ENCODE measurements around the gene ADGRF5. TPM values are rescaled to one million over a fixed set of nuclear protein-coding genes. Genes with fewer than 3 reads are reported as not detected.
"Not testable (repeated sequence)": the region's sequence is repeated elsewhere in the genome, so short reads cannot be mapped to it uniquely, and the experiment has no call there.

The ADGRF5 gene
- total RNA-seq, 1 donor from 2014 or later: 23.8 TPM

DNA sequence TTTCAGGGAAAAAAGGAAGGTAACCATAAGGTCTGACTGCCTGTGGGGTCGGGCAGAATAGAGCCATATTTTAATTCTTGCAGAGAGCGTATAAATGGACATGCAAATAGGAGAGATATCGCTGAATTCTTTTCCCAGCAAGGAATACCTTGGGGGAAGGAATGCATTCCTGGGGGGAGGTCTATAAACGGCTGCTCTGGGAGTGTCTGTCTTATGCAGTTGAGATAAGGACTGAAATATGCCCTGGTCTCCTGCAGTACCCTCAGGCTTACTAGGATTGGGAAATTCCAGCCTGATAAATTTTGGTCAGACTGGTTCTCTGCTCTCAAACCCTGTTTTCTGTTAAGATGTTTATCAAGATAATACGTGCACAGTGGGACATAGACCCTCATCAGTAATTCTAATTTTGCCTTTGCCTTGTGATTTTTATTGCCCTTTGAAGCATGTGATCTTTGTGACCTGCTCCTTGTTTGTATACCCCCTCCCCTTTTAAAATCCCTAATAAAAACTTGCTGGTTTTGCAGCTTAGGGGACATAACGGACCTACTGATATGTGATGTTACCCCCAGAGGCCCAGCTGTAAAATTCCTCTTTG is 79.4 kb downstream of the ADGRF5 start:
- DNase-seq (ENCODE audit: low spot score); ATAC-seq: not testable (repeated sequence)
- intact Hi-C loops (cut with DNase I): loop anchor here (10.0 kb wide), 1 partner anchor 462 kb away; the partner anchor contains the start of gene TNFRSF21

DNA sequence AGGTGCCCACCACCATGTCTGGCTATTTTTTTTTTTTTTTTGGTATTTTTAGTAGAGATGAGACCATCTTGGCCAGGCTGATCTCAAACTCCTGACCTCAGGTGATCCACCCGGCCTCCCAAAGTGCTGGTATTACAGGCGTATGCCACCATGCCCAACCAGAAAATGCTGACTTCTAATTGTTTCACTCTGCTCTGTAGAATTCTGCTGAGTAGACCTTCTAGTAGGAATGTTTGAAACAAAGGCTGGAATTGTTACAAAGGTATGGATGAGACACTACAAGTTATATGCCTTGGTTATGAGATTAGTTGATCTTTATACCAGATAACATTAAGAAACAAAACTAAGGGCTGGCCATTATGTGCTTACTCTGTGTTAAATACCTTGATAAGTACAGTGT is 83.7 kb downstream of the ADGRF5 start:
- intact Hi-C loops (cut with DNase I): no loop called here
- no peak for ATAC-seq
- no peak for DNase-seq (ENCODE audit: low spot score)

DNA sequence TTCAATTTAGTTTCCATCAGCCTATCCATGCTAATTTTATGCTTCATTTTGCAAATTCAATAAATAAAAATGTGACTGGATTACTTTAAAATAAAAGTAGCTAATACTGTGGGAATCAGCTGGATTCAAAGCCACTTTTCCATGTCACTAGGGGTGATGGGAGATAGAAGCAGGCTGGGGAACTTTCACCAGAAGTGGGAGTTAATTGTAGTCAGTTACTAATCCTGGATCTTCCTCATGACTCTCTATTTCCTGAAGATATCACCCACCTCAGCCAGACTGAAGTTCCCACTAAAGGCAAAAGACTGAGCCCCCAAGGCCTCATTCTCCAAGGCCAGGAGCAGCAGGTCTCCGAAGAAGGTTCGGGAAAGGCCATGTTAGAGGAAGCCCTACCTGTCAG is 86.7 kb downstream of the ADGRF5 start:
- intact Hi-C loops (cut with DNase I); ATAC-seq; DNase-seq (ENCODE audit: low spot score): not testable (repeated sequence)

DNA sequence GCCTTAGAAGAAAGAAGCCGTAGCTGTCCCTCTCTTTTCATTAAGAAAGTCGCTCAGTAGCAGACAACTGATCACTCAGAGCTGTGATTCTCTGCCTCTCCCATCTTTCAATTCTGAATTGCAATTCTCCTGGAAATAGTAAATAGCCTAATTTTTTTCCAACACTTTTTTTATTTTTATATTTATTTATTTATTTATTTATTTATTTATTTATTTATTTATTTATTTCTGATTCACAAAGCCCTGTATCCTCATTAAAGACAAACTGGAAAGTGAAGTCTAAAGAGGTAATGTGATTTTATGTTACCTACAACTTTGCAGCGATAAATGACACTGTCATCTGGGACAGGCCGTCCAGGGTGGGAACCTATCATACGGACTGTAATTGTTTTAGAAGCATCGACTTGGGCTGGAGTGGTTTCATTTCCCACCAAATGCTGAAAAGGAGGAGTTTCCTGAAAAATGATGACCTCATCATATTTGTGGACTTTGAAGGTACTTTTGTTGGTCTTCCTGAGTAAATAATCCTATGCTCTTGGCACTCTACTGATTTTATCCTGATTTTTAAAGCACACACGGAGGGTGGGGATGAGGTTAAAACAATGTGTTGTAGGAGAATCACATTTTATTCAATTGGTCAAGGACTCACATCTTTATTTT is 87.4 kb downstream of the ADGRF5 start:
- intact Hi-C loops (cut with DNase I); ATAC-seq: not testable (repeated sequence)

DNA sequence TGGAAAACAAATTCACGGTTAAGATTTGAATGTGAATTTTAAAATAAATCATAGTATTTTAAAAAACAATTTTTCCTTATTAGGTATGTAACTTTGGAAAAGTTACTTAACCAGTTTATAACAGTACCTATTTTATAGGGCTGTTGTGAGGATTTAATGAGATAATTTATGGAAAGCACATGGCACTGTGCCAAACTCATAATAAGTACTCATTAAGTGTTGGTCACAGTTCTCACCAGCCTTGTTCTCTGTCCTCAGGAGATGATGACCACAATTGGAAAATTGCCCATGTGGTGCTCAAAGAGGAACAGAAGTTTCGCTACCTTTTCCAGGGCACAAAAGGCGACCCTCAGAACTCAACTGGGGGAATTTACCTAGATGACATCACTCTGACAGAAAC is 88.9 kb downstream of the ADGRF5 start:
- intact Hi-C loops (cut with DNase I): no loop called here
- DNase-seq (ENCODE audit: low spot score) (no peak), ATAC-seq (no peak)

More for the DNA sequence above, 87.4 kb downstream of the ADGRF5 start:
- not testable (repeated sequence) for DNase-seq (ENCODE audit: low spot score)

DNA sequence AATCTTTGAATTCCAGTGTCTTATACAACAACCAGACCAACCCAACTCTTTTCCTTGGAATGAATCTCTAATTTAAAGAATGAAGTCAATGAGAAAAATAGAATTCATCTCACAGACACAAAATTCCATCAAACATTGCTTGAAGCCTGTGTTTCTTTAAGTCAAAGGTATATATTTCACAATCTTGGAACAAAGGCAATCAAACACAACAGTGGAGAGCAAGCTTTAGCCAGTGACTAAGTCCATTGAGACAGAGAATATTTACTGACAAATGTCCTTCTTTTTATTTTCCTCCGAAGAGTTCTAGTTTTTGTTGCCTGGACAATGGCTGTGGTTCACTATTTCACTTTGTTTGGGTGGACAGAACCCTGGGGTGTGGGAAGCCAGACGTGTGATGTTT is 92.8 kb downstream of the ADGRF5 start:
- DNase-seq (ENCODE audit: low spot score) (no peak), ATAC-seq (no peak)
- intact Hi-C loops (cut with DNase I): no loop called here

DNA sequence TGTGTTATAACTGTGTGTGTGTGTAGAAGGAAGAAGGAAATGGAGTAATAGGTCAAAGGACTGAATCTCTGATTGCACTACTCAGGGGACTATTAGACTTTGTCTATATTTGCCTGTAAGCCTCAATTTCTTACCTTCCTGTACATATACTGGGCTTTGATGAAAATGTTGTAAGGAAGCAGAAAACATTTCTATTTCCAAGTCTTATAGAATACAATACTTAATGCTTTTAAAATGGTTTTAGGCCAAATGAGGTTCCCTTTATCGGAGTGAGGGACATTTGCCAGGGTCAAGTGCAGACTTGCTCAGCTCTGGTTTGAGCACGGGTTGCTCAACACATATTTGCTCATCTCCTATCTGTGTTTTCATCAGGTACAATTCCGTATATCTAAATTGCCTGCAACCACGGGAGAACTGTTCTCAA is 100.3 kb downstream of the ADGRF5 start:
- intact Hi-C loops (cut with DNase I): no loop called here
- DNase-seq (ENCODE audit: low spot score) (no peak), ATAC-seq (no peak)

DNA sequence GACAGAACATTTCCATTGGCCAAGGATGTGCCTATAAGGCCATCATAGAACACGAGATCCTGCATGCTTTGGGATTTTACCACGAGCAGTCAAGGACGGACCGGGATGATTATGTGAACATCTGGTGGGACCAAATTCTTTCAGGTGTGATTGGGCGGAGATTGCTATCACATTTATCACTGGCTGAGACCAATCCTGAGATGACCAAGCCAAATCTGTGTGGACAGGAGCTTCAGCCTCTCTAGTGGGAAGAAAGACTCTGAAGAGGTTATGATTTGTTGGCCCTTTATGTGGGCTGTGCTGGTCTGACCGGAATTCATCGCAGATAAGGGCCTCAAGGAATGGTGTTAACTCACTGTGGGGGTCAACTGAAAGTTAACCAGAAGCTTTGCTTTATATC is 102.2 kb downstream of the ADGRF5 start:
- intact Hi-C loops (cut with DNase I): no loop called here
- ATAC-seq (no peak), DNase-seq (ENCODE audit: low spot score) (no peak)

DNA sequence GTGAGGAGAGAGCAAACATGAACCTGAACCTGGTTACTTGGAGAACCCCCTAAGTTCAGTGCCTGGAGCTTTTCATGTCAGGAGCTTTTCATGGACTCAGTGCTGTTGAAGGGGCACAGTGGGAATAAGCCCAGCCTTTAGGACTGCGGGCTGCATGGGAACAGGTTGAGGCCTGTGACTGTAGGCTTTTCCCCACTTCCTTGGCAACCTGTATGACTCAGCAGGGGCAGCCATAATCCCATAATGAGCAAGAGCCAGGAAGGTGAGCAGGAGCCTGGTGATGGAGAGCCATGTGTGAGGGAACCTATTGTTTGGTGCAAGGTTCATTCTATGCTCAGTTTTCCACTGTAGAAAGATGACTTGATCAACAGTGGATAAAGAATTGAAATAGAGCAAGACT is 105.1 kb downstream of the ADGRF5 start:
- no peak for ATAC-seq
- intact Hi-C loops (cut with DNase I): no loop called here
- no peak for DNase-seq (ENCODE audit: low spot score)

DNA sequence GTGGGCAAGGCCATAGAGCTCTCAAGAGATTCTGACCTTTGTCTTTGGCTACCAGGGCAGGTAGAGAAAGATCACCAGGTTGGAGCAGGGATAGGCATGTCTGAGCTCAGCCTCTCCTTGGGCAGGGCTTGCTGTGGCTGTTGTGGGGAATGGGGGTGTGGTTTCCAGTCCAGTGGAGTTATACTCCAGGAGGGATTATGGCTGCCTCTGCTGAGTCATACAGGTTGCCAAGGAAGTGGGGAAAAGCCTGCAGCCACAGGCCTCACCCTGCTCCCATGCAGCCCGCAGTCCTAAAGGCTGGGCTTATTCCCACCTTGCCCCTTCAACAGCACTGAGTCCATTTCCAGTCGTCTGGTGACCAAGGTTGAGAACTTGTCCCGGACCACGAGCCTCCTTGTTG is 106.6 kb downstream of the ADGRF5 start:
- ATAC-seq (no peak), DNase-seq (ENCODE audit: low spot score) (no peak)
- intact Hi-C loops (cut with DNase I): no loop called here

DNA sequence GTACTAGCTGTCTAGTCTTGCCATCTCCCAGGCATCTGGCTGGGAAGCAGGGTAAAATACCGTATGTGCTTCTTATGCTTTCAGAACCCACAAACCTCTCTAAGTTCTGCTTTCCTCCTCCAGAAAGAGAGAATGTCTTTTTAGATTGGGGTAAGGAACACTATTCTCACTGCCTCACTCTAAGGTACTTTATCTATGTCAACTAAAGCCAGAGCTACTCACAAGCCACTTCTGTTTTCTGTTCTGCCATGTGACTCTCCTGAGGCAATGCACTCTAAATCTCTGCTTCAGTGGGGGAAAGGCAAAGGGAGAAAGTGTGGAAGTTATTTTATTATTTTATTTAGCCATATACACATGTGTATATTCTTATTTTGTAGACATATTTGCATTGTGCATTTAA is 112.9 kb downstream of the ADGRF5 start:
- no peak for ATAC-seq
- DNase-seq (ENCODE audit: low spot score): no peak
- intact Hi-C loops (cut with DNase I): no loop called here

Other genes starting within 250 kb of the ADGRF5 start
- 1.9 TPM for gene TDRD6, start 234.1 kb downstream of the ADGRF5 start, total RNA-seq
- gene PLA2G7, start 186.6 kb downstream of the ADGRF5 start, total RNA-seq: 5.9 TPM
- gene ANKRD66, start 175.0 kb downstream of the ADGRF5 start, total RNA-seq: not detected
- gene MEP1A, start 128.5 kb downstream of the ADGRF5 start, total RNA-seq: not detected
- 0.09 TPM for gene ADGRF1, start 120.4 kb upstream of the ADGRF5 start, total RNA-seq